ENCODE data around the gene N4BP2.
A peak's percentile ranks its signal among the peaks of the same experiment; 100 is the strongest.
"Not testable (repeated sequence)": the region's sequence is repeated elsewhere in the genome, so short reads cannot be mapped to it uniquely, and the experiment has no call there.

N4BP2 gene

DNA sequence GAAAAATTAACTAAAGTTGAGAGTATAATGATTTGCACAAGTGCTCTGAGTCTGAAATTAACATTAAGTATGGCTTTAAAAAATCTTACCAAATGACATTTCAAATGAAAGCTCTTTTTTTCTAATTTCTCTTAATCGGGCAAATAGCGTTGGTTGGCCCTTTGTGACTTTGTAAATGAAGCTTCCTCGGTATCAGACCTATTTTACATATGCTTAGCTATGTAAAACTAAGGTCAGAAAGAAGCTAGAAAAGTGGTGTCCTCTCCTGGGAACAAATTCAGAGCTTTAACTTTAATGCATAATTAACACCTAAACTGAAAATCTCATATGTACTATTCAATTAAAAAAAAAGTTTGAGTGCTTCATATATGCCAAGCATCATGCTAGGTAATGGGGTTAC lies 62.7 kb downstream of the N4BP2 start:
- ATAC-seq (no peak), DNase-seq (no peak)

DNA sequence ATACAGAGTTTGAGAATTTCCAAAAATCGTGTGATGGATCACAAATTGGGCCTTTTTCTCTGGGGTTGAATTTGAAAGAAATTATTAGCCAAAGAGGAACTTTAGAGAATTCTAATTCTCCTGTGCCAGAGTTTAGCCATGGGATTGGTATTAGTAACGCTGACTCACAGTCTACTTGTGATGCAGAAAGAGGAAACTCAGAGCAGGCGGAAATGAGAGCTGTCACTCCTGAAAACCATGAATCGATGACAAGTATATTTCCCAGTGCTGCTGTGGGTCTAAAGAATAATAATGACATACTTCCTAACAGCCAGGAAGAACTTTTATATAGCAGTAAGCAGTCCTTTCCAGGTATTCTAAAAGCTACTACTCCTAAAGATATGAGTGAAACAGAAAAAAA lies 64.9 kb downstream of the N4BP2 start:
- peak; percentile 86 for ATAC-seq
- no peaks in the 10 kb centered on the region for H3K27me3 Mint-ChIP-seq
- H3K4me3 Mint-ChIP-seq, result peak overlapping the region; percentile 34
- H3K27ac Mint-ChIP-seq, result peak overlapping the region; percentile 88
- no peak for DNase-seq
- H3K9me3 Mint-ChIP-seq, result no peaks in the 10 kb centered on the region
- H3K4me1 Mint-ChIP-seq, result peaks cover 47% of the 10 kb centered on the region
- peaks cover 26% of the 10 kb centered on the region for H3K36me3 Mint-ChIP-seq (ENCODE audit: low read depth)

More for the DNA sequence above, 62.7 kb downstream of the N4BP2 start:
- H3K36me3 Mint-ChIP-seq (ENCODE audit: low read depth), result peaks cover 24% of the 10 kb centered on the region
- no peaks in the 10 kb centered on the region for H3K27me3 Mint-ChIP-seq
- H3K4me3 Mint-ChIP-seq, result no peak overlapping the region
- H3K4me1 Mint-ChIP-seq, result peaks cover 40% of the 10 kb centered on the region
- no peaks in the 10 kb centered on the region for H3K9me3 Mint-ChIP-seq
- H3K27ac Mint-ChIP-seq, result no peak overlapping the region

DNA sequence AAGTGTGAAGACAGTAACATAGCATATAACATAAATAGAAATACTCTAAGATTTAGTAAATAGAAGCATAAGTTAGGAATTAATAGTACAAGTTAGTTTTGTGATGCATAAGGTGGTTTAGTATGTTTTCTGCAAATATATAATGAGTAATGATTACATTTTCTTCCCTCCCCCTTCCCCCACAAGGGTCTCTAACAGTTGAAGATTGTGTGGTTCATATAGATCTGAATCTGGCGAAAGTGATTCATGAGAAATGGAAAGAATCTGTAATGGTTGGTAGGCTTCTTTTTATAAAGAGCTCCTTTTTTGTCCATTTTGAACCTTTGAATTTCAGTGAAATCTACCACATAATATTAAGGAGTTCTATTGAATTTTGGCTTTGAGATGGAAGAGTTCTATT lies 66.3 kb downstream of the N4BP2 start:
- Mint-ChIP-seq H3K9me3 (no peaks in the 10 kb centered on the region), H3K36me3 (ENCODE audit: low read depth) (peaks cover 22% of the 10 kb centered on the region), H3K4me1 (peaks cover 47% of the 10 kb centered on the region), H3K27me3 (no peaks in the 10 kb centered on the region), H3K4me3 (peak overlapping the region; percentile 35), H3K27ac (peak overlapping the region; percentile 88)
- ATAC-seq, result peak; percentile 82
- no peak for DNase-seq

DNA sequence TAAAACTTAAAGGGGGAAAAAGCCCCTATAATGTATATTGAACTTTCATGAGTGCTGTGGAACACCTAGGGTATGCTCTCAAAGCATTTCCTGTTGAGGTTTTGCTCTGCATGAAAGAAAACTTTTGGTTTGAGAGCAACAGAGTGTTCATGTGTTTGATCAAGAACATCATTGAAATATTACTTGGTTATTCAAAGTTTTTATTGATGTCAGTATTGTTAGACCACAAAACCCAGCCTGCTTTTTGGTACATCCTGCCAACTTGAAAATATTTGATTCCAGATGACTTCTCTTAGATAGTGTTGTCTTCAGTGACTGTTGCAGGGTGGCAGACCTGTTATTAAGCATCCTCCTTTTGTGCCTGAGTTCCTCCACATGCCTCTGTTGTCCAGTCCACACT lies 68.0 kb downstream of the N4BP2 start:
- Mint-ChIP-seq H3K4me3 (peak overlapping the region; percentile 24), H3K27ac (peak overlapping the region; percentile 85), H3K4me1 (peaks cover 47% of the 10 kb centered on the region), H3K36me3 (ENCODE audit: low read depth) (peaks cover 17% of the 10 kb centered on the region), H3K9me3 (no peaks in the 10 kb centered on the region), H3K27me3 (no peaks in the 10 kb centered on the region)
- ATAC-seq, result no peak
- DNase-seq, result no peak

DNA sequence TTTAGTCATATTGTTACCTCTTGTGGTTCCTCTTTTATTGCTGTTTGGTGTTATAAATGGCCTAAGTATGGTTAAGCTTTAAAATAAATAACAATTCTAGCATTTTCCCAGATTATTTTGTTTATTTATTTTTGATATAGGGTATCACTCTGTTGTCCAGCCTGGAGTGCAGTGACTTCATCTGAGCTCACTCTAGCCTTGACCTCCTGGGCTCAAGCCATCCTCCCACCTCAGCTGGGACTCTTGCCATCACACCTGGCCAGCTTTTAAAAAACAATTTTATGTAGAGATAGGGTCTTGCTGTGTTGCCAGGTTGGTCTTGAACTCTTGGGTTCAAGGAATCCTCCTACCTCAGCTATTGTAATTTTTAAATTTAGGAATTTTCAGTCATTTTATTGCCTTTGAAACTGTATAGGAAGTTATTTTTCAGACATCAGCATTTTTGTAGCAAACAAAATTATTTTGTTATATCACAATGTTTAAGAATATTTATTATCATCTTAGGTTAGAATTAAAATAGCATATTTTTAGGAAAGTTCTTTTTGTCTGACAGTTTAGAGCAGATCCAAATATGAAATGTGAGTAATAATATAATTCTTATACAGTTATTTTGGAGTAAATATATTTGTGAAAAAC lies 73.9 kb downstream of the N4BP2 start:
- Mint-ChIP-seq H3K9me3 (no peaks in the 10 kb centered on the region), H3K36me3 (ENCODE audit: low read depth) (peaks cover 11% of the 10 kb centered on the region), H3K27me3 (no peaks in the 10 kb centered on the region), H3K27ac (no peak overlapping the region), H3K4me3 (no peak overlapping the region), H3K4me1 (no peaks in the 10 kb centered on the region)
- DNase-seq (no peak), ATAC-seq (no peak)

DNA sequence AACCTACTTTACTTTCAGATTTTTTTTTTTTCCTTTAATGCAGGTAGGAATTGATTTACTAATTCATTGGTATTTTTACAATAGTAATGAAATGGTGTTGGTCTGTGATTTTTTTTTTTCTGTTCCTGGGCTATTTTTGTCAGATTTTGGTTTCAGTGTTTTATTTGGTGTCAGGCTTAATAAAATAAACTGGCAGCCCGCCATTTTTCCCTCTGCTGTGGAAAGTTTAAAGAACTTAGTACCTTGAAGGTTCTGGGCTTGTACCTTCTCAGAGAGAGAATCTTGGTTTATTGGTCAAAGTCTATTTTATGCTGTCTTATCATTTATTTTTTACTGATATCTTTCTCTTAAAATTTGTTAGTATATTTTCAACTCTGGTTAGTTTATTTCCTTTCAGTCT lies 76.2 kb downstream of the N4BP2 start:
- ATAC-seq (no peak), DNase-seq (no peak)
- H3K9me3 Mint-ChIP-seq, result no peaks in the 10 kb centered on the region
- no peak overlapping the region for H3K4me3 Mint-ChIP-seq
- H3K4me1 Mint-ChIP-seq, result peaks cover 3% of the 10 kb centered on the region
- no peak overlapping the region for H3K27ac Mint-ChIP-seq
- peaks cover 24% of the 10 kb centered on the region for H3K36me3 Mint-ChIP-seq (ENCODE audit: low read depth)
- H3K27me3 Mint-ChIP-seq, result no peaks in the 10 kb centered on the region

DNA sequence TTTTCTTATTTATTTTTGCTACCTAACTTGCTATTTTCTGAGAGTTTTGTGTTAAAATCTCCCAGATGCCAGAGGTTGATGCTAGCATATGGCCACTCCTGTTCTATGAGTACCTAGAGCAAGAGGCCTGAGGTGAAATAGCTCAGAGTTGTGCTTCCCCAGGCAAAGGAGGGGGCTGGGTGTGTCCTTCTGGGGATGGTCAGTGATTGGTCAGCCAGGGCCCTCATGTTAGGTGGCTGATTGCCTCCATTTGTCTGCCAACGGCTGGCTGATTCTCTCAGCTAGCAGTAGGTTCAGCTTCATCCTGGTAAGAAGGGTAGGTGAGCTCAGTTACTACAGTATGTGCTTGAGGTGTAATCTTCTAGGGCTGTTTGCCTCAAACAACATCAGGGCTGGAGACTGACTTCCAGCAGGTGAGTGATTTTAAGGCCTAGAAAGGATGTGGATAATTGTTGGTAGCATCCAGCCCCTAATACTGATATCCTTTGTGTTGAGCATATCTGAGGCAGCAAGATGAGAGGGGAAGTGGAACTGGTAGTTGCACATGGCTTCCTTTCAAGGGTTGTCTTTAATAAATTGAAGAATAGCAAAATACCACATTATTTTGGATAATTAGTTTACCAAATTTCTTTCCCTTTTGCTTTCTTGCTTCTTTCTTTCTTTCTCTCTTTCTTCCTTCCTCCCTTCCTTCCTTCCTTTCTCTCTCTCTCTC lies 77.7 kb downstream of the N4BP2 start:
- H3K27ac Mint-ChIP-seq, result no peak overlapping the region
- H3K9me3 Mint-ChIP-seq, result no peaks in the 10 kb centered on the region
- no peak overlapping the region for H3K4me3 Mint-ChIP-seq
- H3K4me1 Mint-ChIP-seq, result peaks cover 3% of the 10 kb centered on the region
- ATAC-seq (no peak), DNase-seq (no peak)
- H3K27me3 Mint-ChIP-seq, result no peaks in the 10 kb centered on the region
- peaks cover 31% of the 10 kb centered on the region for H3K36me3 Mint-ChIP-seq (ENCODE audit: low read depth)

DNA sequence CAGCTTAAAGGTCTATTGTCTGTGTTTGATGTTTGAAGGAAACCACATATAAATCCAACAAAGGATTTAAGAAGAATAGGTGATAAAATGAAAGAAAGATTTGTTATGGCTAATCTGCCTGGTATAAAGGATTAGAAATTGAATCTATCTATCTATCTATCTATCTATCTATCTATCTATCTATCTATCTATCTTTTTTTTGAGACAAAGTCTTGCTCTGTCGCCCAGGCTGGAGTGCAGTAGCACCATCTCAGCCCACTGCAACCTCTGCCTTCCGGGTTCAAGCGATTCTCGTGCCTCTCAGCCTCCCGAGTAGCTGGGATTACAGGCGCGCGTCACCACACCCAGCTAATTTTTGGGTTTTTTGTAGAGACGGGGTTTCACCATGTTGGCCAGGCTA lies 79.6 kb downstream of the N4BP2 start:
- H3K36me3 Mint-ChIP-seq (ENCODE audit: low read depth), result peaks cover 29% of the 10 kb centered on the region
- H3K27ac Mint-ChIP-seq, H3K4me1 Mint-ChIP-seq, DNase-seq, H3K4me3 Mint-ChIP-seq, H3K27me3 Mint-ChIP-seq, H3K9me3 Mint-ChIP-seq, ATAC-seq: not testable (repeated sequence)

DNA sequence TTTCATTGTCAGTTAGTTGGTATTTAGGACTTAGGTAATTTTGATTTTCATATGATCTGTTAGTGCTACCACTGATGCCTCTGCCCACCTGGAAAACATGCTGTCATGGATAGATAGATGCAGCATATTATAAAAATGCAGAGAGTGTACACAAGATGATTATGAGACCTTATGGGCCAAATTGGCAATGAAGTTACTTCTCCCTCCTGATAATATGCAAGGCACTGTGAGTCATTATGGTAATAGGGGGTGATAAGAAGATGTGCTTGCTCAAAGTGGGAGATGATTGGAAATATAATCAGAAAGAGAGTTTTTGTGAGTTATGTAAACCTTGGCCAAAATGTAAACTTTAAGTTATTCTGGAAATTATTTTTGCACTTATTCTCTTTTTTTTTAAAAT lies 83.5 kb downstream of the N4BP2 start:
- Mint-ChIP-seq H3K36me3 (ENCODE audit: low read depth) (peaks cover 35% of the 10 kb centered on the region), H3K27ac (no peak overlapping the region), H3K27me3 (no peaks in the 10 kb centered on the region), H3K4me3 (no peak overlapping the region), H3K9me3 (no peaks in the 10 kb centered on the region), H3K4me1 (peaks cover 19% of the 10 kb centered on the region)
- no peak for DNase-seq
- ATAC-seq, result no peak

DNA sequence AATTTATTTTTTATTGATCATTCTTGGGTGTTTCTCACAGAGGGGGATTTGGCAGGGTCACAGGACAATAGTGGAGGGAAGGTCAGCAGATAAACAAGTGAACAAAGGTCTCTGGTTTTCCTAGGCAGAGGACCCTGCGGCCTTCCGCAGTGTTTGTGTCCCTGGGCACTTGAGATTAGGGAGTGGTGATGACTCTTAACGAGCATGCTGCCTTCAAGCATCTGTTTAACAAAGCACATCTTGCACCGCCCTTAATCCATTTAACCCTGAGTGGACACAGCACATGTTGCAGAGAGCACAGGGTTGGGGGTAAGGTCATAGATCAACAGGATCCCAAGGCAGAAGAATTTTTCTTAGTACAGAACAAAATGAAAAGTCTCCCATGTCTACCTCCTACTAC lies 83.9 kb downstream of the N4BP2 start:
- not testable (repeated sequence) for H3K4me3 Mint-ChIP-seq, H3K27ac Mint-ChIP-seq, H3K27me3 Mint-ChIP-seq, ATAC-seq, H3K9me3 Mint-ChIP-seq, DNase-seq
- H3K36me3 Mint-ChIP-seq (ENCODE audit: low read depth), result peaks cover 33% of the 10 kb centered on the region
- peaks cover 19% of the 10 kb centered on the region for H3K4me1 Mint-ChIP-seq

DNA sequence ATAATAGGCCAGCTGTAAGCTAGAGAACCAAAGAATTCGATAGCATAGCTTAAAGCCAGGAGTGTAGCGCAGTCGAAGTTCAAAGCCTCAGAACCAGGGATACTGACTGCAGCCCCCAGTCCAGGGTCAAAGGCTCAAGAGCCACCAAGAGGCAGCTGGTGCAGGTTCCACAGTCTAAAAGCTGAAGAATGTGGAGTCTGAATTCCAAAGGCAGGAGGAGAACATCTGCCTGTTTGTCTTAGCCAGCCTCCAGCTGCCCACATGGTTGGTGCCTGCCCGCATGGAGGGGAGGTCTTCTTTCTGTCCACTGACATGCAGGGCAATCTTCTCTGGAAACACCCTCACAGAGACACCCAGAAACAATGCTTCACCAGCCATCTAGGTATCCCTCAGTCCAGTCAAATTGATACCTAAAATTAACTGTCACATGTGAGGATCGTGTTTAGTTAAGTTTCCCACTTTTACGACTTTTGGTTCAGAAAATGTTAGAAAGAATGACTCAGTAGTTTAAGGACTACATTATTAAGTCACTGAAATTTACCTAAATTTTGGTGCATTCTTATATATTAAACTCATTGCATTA lies 87.4 kb downstream of the N4BP2 start:
- no peak overlapping the region for H3K4me3 Mint-ChIP-seq
- no peak for ATAC-seq
- no peaks in the 10 kb centered on the region for H3K27me3 Mint-ChIP-seq
- H3K36me3 Mint-ChIP-seq (ENCODE audit: low read depth), result peaks cover 17% of the 10 kb centered on the region
- no peak for DNase-seq
- no peak overlapping the region for H3K27ac Mint-ChIP-seq
- peaks cover 17% of the 10 kb centered on the region for H3K4me1 Mint-ChIP-seq
- no peaks in the 10 kb centered on the region for H3K9me3 Mint-ChIP-seq

DNA sequence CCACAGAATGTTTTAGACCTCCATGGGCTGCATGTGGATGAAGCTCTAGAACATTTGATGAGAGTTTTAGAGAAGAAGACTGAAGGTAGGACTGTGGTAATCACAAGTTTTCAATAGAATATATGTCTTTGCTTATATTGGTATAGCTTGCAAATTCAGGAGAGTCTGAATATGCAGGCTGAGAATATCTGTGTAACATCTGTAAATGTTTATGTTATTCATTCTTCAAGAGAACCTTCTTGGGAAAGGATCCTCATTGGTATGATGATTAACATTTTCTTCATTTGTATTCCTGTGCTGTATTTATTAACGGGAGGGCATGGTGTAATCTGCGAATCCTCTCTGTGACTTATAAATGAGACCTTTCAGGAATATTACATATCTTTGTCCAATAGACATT lies 88.1 kb downstream of the N4BP2 start:
- H3K4me3 Mint-ChIP-seq, result no peak overlapping the region
- no peaks in the 10 kb centered on the region for H3K27me3 Mint-ChIP-seq
- peaks cover 17% of the 10 kb centered on the region for H3K4me1 Mint-ChIP-seq
- ATAC-seq (no peak), DNase-seq (no peak)
- peaks cover 21% of the 10 kb centered on the region for H3K36me3 Mint-ChIP-seq (ENCODE audit: low read depth)
- no peaks in the 10 kb centered on the region for H3K9me3 Mint-ChIP-seq
- H3K27ac Mint-ChIP-seq, result no peak overlapping the region

DNA sequence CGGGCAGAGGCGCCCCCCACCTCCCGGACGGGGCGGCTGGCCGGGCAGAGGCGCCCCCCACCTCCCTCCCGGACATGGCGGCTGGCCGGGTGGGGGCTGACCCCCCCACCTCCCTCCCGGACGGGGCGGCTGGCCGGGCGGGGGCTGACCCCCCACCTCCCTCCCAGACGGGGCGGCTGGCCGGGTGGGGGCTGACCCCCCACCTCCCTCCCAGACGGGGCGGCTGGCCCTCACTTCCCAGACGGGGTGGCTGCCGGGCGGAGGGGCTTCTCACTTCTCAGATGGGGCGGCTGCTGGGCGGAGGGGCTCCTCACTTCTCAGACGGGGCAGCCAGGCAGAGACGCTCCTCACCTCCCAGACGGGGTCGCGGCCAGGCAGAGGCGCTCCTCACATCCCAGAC lies 90.8 kb downstream of the N4BP2 start:
- Mint-ChIP-seq H3K36me3 (ENCODE audit: low read depth) (peaks cover 30% of the 10 kb centered on the region), H3K9me3 (peaks cover 11% of the 10 kb centered on the region), H3K4me1 (peaks cover 33% of the 10 kb centered on the region)
- not testable (repeated sequence) for ATAC-seq, DNase-seq, H3K4me3 Mint-ChIP-seq, H3K27ac Mint-ChIP-seq, H3K27me3 Mint-ChIP-seq

DNA sequence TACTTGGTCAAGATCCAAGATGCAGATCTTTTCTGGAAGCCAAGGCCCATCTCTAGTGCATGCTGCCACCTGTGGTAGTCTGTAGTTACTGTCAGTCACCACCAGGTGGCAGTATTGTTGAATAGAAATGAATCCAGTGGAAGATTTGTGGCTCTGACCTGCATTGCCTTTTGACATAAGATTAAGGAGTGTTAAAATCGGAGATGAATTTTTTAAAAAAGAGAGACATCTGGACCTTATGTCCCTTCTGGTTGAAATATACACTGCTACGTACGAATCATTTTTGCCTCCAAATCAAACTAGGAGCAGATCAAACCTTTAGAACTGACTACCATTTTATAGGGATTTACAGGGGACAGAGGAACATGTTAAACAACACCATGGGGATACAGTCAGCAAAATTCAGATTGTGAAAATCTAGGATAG lies 93.3 kb downstream of the N4BP2 start:
- peak overlapping the region; percentile 18 for H3K27ac Mint-ChIP-seq
- H3K27me3 Mint-ChIP-seq, result no peaks in the 10 kb centered on the region
- peaks cover 34% of the 10 kb centered on the region for H3K4me1 Mint-ChIP-seq
- H3K9me3 Mint-ChIP-seq, result peaks cover 11% of the 10 kb centered on the region
- peak; percentile 76 for ATAC-seq
- no peak overlapping the region for H3K4me3 Mint-ChIP-seq
- DNase-seq, result peak; percentile 65
- peaks cover 25% of the 10 kb centered on the region for H3K36me3 Mint-ChIP-seq (ENCODE audit: low read depth)

DNA sequence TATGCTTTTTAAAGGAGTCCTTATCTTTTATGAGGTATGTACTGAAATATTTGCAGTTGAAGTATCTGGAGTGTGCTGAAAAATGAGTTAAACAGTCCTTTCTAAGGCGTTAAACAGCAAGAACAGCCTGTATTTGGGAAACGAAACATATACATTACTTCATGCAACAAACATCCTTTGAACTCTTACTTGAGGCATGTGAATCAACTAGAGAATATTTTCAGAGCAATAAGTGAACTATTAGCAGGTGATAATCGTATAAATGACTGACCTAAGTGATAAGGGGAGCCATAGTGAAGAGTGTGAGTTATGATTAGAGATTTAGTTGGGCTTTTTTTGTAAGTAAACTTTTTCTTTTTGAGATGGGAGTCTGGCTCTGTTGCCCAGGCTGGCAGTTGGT lies 94.3 kb downstream of the N4BP2 start:
- DNase-seq (no peak), ATAC-seq (no peak)
- H3K4me3 Mint-ChIP-seq, result no peak overlapping the region
- H3K36me3 Mint-ChIP-seq (ENCODE audit: low read depth), result peaks cover 25% of the 10 kb centered on the region
- peaks cover 34% of the 10 kb centered on the region for H3K4me1 Mint-ChIP-seq
- peaks cover 11% of the 10 kb centered on the region for H3K9me3 Mint-ChIP-seq
- no peaks in the 10 kb centered on the region for H3K27me3 Mint-ChIP-seq
- no peak overlapping the region for H3K27ac Mint-ChIP-seq

Measured in activated naive CD8-positive, alpha-beta T cell treated with anti-CD3 and anti-CD28 coated beads, Interleukin-2, amount 50 U/mL, for 24 hours (primary cell).